Measurements from ENCODE around the gene SOX5. TPM values are rescaled to one million over a fixed set of nuclear protein-coding genes. Genes with fewer than 3 reads are reported as not detected.

The SOX5 gene
- total RNA-seq, 4 donors from 2014 or later: 0.40 to 8.4 (median 2.2) TPM

DNA sequence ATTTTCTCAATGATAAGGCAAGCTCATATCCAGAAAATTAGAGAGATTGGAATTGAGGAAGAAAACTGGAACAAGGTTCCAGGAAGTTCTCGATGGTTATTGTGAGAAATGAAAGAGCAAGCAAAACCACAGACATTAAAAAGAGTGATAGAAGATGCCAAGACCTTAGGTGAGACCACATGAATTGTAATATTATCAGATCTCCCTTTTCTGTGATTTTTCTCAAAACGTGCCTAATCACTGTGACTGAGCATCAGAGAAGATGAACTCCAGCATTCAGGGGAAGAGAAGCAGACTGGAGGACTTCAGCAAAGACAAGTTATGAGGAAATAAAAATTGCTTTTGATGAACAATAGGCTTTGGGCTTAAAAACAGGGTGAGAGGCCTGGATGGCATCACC, 278.8 kb downstream of the SOX5 start:
- intact Hi-C loops (cut with DNase I): no loop called here
- no peak overlapping the region for H3K27ac ChIP-seq
- H3K4me1 ChIP-seq: no peaks in the 10 kb centered on the region
- no peaks in the 10 kb centered on the region for H3K36me3 ChIP-seq
- H3K27me3 ChIP-seq: no peaks in the 10 kb centered on the region
- H3K4me3 ChIP-seq: no peak overlapping the region
- TF ChIP-seq, protein P1, sequence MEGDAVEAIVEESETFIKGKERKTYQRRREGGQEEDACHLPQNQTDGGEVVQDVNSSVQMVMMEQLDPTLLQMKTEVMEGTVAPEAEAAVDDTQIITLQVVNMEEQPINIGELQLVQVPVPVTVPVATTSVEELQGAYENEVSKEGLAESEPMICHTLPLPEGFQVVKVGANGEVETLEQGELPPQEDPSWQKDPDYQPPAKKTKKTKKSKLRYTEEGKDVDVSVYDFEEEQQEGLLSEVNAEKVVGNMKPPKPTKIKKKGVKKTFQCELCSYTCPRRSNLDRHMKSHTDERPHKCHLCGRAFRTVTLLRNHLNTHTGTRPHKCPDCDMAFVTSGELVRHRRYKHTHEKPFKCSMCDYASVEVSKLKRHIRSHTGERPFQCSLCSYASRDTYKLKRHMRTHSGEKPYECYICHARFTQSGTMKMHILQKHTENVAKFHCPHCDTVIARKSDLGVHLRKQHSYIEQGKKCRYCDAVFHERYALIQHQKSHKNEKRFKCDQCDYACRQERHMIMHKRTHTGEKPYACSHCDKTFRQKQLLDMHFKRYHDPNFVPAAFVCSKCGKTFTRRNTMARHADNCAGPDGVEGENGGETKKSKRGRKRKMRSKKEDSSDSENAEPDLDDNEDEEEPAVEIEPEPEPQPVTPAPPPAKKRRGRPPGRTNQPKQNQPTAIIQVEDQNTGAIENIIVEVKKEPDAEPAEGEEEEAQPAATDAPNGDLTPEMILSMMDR (IDR thresholded peaks at IDR 0.05): no peak
- no peak for TF ChIP-seq POLR2A (IDR thresholded peaks at IDR 0.05)
- WGBS, 2 donors: 61 to 72% methylated on average over 2 of the region's 2 CpGs
- no peak for DNase-seq
- no peaks in the 10 kb centered on the region for H3K9me3 ChIP-seq

DNA sequence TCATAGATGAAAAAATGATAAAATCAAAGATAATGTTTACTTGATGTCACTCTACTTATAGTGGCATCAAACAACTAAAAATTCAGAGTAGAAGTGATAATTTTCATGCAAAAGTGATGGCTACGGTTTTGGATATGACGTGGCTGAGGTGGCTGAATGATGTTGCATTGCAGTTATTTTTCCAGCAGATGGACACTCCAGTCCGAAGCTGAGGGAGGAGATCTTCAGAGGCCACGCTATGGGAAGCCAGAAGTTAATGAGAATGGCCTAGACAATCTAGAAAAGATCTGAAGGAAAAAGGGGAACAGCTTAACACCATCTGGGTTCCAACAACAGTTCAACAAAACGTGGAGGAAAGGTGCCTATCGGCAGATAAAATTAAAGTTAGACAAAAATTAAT, 279.8 kb downstream of the SOX5 start:
- no peak for DNase-seq
- no peaks in the 10 kb centered on the region for H3K36me3 ChIP-seq
- no peak overlapping the region for H3K27ac ChIP-seq
- H3K4me3 ChIP-seq: no peak overlapping the region
- no peaks in the 10 kb centered on the region for H3K4me1 ChIP-seq
- no peaks in the 10 kb centered on the region for H3K9me3 ChIP-seq
- intact Hi-C loops (cut with DNase I): no loop called here
- no peak for TF ChIP-seq POLR2A (IDR thresholded peaks at IDR 0.05)
- TF ChIP-seq, protein P1 (IDR thresholded peaks at IDR 0.05): no peak
- no peaks in the 10 kb centered on the region for H3K27me3 ChIP-seq
- WGBS, 2 donors: 58 to 85% methylated on average over 6 of the region's 6 CpGs

DNA sequence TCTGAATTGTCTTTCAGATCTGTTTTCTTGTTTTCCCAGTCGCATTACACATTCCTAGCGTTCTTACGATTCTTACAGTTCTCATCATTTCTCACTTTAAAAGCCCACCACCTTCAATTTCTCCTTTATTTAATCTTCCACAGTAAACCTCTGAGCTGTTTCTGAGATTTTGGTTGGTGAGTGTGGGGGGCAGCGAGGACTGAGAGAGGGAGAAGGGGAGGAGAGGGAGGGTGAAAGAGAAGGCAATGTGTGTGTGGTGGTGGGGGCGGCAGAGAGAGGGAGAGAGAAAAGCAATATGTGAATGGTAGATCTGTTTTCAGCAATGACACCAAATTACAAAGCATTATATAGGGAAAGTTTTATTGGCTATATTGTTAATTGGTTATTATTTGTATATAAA, 282.6 kb downstream of the SOX5 start:
- H3K27me3 ChIP-seq: no peaks in the 10 kb centered on the region
- no peaks in the 10 kb centered on the region for H3K4me1 ChIP-seq
- H3K36me3 ChIP-seq: no peaks in the 10 kb centered on the region
- no peak overlapping the region for H3K4me3 ChIP-seq
- TF ChIP-seq, protein P1 (IDR thresholded peaks at IDR 0.05): no peak
- no peak for TF ChIP-seq POLR2A (IDR thresholded peaks at IDR 0.05)
- no peak overlapping the region for H3K27ac ChIP-seq
- no peaks in the 10 kb centered on the region for H3K9me3 ChIP-seq
- WGBS, 2 donors: 61 to 62% methylated on average over 5 of the region's 5 CpGs
- intact Hi-C loops (cut with DNase I): no loop called here
- no peak for DNase-seq

DNA sequence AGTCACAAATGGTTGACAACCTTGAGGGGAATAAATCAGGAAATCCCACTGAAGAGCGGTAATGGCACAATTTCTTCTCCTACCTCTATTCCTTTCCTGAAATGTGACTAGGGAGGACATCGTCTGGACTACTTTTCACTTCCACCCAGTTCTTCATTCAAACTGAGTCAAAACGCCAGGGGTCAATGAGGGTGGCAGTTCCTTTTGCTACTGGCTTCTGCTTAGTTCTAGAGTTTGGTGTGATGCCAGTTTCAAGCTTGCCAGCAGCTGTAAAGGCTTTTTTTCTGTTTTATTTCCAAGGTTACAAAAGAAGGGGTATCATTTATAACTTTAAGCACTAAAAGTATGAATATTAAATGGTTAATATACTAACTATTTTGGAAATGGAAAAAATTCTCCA, 286.5 kb downstream of the SOX5 start:
- DNase-seq: no peak
- intact Hi-C loops (cut with DNase I): no loop called here
- Histone ChIP-seq H3K27ac (no peak overlapping the region), H3K4me1 (no peaks in the 10 kb centered on the region), H3K36me3 (no peaks in the 10 kb centered on the region), H3K4me3 (no peak overlapping the region), H3K9me3 (no peaks in the 10 kb centered on the region), H3K27me3 (no peaks in the 10 kb centered on the region)
- no peak for TF ChIP-seq POLR2A (IDR thresholded peaks at IDR 0.05)
- TF ChIP-seq, protein P1 (IDR thresholded peaks at IDR 0.05): no peak
- 80 to 89% methylated on average over 3 of the region's 3 CpGs for WGBS, 2 donors

DNA sequence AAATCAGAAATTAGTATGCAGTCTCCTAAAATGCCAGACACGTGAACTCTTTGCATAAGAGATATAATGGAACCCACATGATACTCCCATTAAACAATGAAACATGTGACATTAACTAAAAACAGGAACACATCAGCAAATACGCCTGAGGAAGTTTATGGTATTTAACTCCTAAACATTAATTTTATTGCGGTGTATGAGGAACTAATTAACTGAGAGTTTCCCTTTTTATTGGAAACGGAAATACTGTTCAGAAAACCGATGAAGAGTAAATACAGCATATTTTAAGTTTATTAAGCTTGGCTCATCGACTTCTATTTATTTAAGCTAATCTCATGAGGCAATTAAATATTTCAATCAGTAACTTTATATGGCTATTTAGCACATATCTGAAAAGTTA, 290.3 kb downstream of the SOX5 start:
- no peak for TF ChIP-seq POLR2A (IDR thresholded peaks at IDR 0.05)
- TF ChIP-seq, protein P1 (IDR thresholded peaks at IDR 0.05): no peak
- no peaks in the 10 kb centered on the region for H3K27me3 ChIP-seq

More for the DNA sequence above, 290.3 kb downstream of the SOX5 start:
- no peak for DNase-seq
- intact Hi-C loops (cut with DNase I): no loop called here
- Histone ChIP-seq H3K4me1 (no peaks in the 10 kb centered on the region), H3K4me3 (no peak overlapping the region), H3K36me3 (no peaks in the 10 kb centered on the region), H3K9me3 (no peaks in the 10 kb centered on the region), H3K27ac (no peak overlapping the region)
- 76 to 81% methylated on average over 6 of the region's 6 CpGs for WGBS, 2 donors

Measured in esophagus squamous epithelium (tissue), 5 donors.